Endothelial cell (in vitro differentiated cells): Measurements from ENCODE around the gene CDH18. TPM values are rescaled to one million over a fixed set of nuclear protein-coding genes. Genes with fewer than 3 reads are reported as not detected.

Experiments used
- DNase-seq: peaks from one replicate; pipeline ENCODE4 v3.0.0; 2021; ENCODE audit warnings: low spot score
- H3K27ac Mint-ChIP-seq: one replicate; pipeline ENCODE4 v1.8.0; 2021; ENCODE audit warnings: mixed read lengths, inconsistent platforms; ENCODE audit not compliant: unreplicated experiment
- H3K27me3 Mint-ChIP-seq: one replicate; pipeline ENCODE4 v1.8.0; 2021; ENCODE audit warnings: mild to moderate bottlenecking, moderate library complexity, mixed read lengths, inconsistent platforms; ENCODE audit not compliant: unreplicated experiment
- H3K36me3 Mint-ChIP-seq: one replicate; pipeline ENCODE4 v1.8.0; 2021; ENCODE audit warnings: mild to moderate bottlenecking, low read depth, mixed read lengths, inconsistent platforms; ENCODE audit not compliant: unreplicated experiment
- H3K4me1 Mint-ChIP-seq: one replicate; pipeline ENCODE4 v1.8.0; 2021; ENCODE audit warnings: mild to moderate bottlenecking, mixed read lengths, inconsistent platforms; ENCODE audit not compliant: unreplicated experiment
- H3K4me3 Mint-ChIP-seq: one replicate; pipeline ENCODE4 v1.8.0; 2021; ENCODE audit warnings: mild to moderate bottlenecking, mixed read lengths, inconsistent platforms; ENCODE audit not compliant: unreplicated experiment
- H3K9me3 Mint-ChIP-seq: one replicate; pipeline ENCODE4 v1.8.0; 2021; ENCODE audit warnings: mixed read lengths, inconsistent platforms; ENCODE audit not compliant: unreplicated experiment
- total RNA-seq: library from RNA; stranded (reverse); fragmentation: NEBNext Ultra II Directional; extraction: Animal tissue kit (Norgen Biotek cat#: 25700); gene quantifications from one replicate; pipeline ENCODE4 v1.2.1, GENCODE V29; 2021; ENCODE audit not compliant: unreplicated experiment
- TF ChIP-seq, protein P1 (sequence below): fragments of 200-600 bp; sonication (generic); IDR thresholded peaks from one replicate; pipeline ENCODE4 v1.5.0; 2021; ENCODE audit warnings: antibody characterized with exemption; ENCODE audit not compliant: unreplicated experiment

Gene CDH18
- total RNA-seq, 1 donor from 2014 or later = 0.33 TPM

DNA sequence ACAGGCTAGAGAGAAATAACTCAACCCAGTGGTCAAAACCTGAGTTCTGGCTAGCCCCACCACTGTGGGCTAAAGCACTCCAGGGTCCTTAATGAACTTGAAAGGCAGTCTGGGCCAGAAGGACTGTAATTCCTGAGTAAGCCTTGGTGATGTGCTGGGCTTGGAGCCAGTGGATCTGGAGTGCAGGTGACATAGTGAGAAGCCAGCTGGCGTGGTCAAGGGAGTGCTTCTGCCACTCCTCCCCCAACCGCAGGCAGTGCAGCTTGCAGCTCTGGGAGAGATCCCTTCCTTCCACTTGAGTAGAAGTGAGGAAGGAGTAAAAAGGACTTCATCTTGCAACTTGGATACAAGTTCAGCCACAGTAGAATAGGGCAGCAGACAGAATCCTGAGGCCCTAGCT, 424.0 kb downstream of the CDH18 start:
- TF ChIP-seq, protein P1, sequence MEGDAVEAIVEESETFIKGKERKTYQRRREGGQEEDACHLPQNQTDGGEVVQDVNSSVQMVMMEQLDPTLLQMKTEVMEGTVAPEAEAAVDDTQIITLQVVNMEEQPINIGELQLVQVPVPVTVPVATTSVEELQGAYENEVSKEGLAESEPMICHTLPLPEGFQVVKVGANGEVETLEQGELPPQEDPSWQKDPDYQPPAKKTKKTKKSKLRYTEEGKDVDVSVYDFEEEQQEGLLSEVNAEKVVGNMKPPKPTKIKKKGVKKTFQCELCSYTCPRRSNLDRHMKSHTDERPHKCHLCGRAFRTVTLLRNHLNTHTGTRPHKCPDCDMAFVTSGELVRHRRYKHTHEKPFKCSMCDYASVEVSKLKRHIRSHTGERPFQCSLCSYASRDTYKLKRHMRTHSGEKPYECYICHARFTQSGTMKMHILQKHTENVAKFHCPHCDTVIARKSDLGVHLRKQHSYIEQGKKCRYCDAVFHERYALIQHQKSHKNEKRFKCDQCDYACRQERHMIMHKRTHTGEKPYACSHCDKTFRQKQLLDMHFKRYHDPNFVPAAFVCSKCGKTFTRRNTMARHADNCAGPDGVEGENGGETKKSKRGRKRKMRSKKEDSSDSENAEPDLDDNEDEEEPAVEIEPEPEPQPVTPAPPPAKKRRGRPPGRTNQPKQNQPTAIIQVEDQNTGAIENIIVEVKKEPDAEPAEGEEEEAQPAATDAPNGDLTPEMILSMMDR = no peak
- Mint-ChIP-seq H3K9me3 (no peaks in the 10 kb centered on the region), H3K27me3 (no peaks in the 10 kb centered on the region), H3K4me1 (no peaks in the 10 kb centered on the region), H3K27ac (no peak overlapping the region), H3K36me3 (no peaks in the 10 kb centered on the region), H3K4me3 (no peak overlapping the region)
- no peak for DNase-seq

DNA sequence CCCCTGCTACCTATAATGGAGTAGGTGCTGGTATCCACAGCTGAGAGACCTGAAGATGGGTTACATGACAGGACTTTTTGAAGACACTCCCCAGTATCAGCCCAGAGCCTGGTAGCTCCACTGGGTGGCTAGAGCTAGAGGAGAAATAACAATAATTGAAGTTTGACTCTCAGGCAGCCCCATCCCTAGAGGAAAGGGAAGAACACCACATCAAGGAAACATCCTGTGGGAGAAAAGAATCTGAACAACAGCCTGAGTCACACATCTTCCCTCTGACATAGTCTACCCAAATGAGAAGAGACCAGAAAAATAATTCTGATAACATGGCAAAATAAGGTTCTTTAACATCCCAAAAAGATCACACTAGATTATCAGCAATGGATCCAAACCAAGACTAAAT, 432.1 kb downstream of the CDH18 start:
- TF ChIP-seq, protein P1 = no peak
- Mint-ChIP-seq H3K4me1 (peaks cover 4% of the 10 kb centered on the region), H3K4me3 (no peak overlapping the region), H3K9me3 (no peaks in the 10 kb centered on the region), H3K27me3 (no peaks in the 10 kb centered on the region), H3K27ac (no peak overlapping the region), H3K36me3 (no peaks in the 10 kb centered on the region)
- DNase-seq = no peak

DNA sequence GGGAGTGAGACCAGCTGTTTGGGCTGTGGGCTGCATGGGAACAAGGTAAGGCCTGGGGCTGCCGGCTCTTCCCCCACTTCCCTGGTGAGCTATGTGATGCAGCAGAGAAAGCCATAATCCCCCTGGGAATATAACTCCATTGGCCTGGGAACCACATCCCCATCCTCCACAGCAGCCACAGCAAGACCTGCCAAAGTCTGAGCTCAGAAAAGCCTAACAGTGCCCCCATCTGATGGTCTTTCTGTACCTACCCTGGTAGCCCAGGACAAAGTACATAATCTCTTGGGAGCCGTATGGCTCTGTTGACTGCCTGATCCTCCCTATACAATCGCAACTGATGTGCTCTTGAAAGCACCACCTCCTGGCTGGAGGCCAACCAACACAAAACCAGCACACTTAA, 432.6 kb downstream of the CDH18 start:
- TF ChIP-seq, protein P1 = no peak
- no peaks in the 10 kb centered on the region for H3K36me3 Mint-ChIP-seq
- H3K27me3 Mint-ChIP-seq = no peaks in the 10 kb centered on the region
- H3K4me3 Mint-ChIP-seq = no peak overlapping the region
- H3K9me3 Mint-ChIP-seq = no peaks in the 10 kb centered on the region
- no peak overlapping the region for H3K27ac Mint-ChIP-seq
- H3K4me1 Mint-ChIP-seq = peaks cover 4% of the 10 kb centered on the region
- DNase-seq = no peak

- peaks cover 4% of the 10 kb centered on the region for H3K4me1 Mint-ChIP-seq
- no peak overlapping the region for H3K4me3 Mint-ChIP-seq
These were observed 433.5 kb downstream of the CDH18 start for GRCh38 chr5:19554524-19554923.

GRCh38 chr5:19547640-19548039, 440.4 kb downstream of the CDH18 start:
- no peaks in the 10 kb centered on the region for H3K36me3 Mint-ChIP-seq
- no peak overlapping the region for H3K4me3 Mint-ChIP-seq
- no peaks in the 10 kb centered on the region for H3K27me3 Mint-ChIP-seq
- no peak for DNase-seq
- H3K4me1 Mint-ChIP-seq = no peaks in the 10 kb centered on the region
- TF ChIP-seq, protein P1 = no peak
- no peaks in the 10 kb centered on the region for H3K9me3 Mint-ChIP-seq
- H3K27ac Mint-ChIP-seq = no peak overlapping the region

More at GRCh38 chr5:19554524-19554923, 433.5 kb downstream of the CDH18 start:
- H3K9me3 Mint-ChIP-seq = no peaks in the 10 kb centered on the region
- TF ChIP-seq, protein P1 = no peak
- no peaks in the 10 kb centered on the region for H3K27me3 Mint-ChIP-seq
- no peak for DNase-seq
- H3K36me3 Mint-ChIP-seq = no peaks in the 10 kb centered on the region
- no peak overlapping the region for H3K27ac Mint-ChIP-seq
